ENCODE measurements around the gene ARPC1B.
"Not testable (repeated sequence)": the region's sequence is repeated elsewhere in the genome, so short reads cannot be mapped to it uniquely, and the experiment has no call there.

The ARPC1B gene

GRCh38 chr7:99404235-99404976 lies 29.9 kb downstream of the ARPC1B start:
- no peak overlapping the region for H3K27ac ChIP-seq (ENCODE audit: low read depth, low read length)
- H3K9ac ChIP-seq (ENCODE audit: low read depth, low read length) = no peak overlapping the region
- H3K27me3 ChIP-seq (ENCODE audit: insufficient read depth, low read length) = no peaks in the 10 kb centered on the region
- peaks cover 12% of the 10 kb centered on the region for H3K4me1 ChIP-seq (ENCODE audit: insufficient read depth, low read length)
- H3K4me3 ChIP-seq (ENCODE audit: low read length) = no peak overlapping the region
- peaks cover 55% of the 10 kb centered on the region for H3K36me3 ChIP-seq (ENCODE audit: insufficient read depth, low read length)
- WGBS = 94% methylated on average over 18 of the region's 18 CpGs
- H3K9me3 ChIP-seq (ENCODE audit: insufficient read depth, low read depth, low read length) = no peaks in the 10 kb centered on the region

DNA sequence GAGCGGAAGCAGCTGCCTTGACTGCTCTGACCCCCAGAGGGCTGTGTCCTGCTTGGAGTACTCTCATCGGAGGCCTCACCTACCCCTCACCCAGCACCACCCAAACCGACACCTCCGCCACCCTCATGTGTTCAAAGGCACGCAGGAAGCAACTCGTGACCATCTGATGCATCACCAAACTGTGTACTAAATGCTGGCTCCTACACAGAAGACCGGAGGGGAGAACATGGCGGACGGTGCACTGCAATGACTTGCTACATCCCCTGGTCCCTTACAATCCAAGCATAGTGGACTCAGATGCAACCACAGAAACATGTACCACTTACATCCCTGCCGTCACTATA lies 30.4 kb downstream of the ARPC1B start:
- H3K27ac ChIP-seq (ENCODE audit: low read depth, low read length) = no peak overlapping the region
- H3K36me3 ChIP-seq (ENCODE audit: insufficient read depth, low read length) = peaks cover 49% of the 10 kb centered on the region

DNA sequence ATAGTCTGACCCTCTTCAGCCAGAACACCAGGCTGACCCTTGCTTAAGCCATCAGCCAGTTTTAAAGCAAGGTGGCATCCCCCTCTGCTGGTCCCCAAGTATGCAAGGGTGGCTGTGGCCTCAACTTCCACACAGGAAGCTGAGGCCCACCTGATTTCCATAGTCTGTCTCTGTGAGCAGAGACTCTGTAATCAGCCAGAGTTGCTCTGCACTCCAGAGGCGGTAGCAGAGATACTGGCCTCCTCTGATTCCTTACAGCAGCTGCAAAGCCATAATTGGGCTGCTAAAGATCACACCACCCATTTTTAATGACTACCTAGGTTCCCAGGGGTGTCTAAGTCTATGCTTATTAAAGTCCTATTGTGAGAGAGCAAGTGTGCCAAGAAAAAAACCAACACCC lies 32.0 kb downstream of the ARPC1B start:
- H3K27ac ChIP-seq (ENCODE audit: low read depth, low read length) = peak overlapping the region; percentile 29; the same call in 1 of the 2 replicates
- H3K9ac ChIP-seq (ENCODE audit: low read depth, low read length) = peak overlapping the region; percentile 98; the same call in 1 of the 2 replicates
- no peaks in the 10 kb centered on the region for H3K9me3 ChIP-seq (ENCODE audit: insufficient read depth, low read depth, low read length)
- peaks cover 49% of the 10 kb centered on the region for H3K36me3 ChIP-seq (ENCODE audit: insufficient read depth, low read length)
- no peaks in the 10 kb centered on the region for H3K27me3 ChIP-seq (ENCODE audit: insufficient read depth, low read length)
- peak overlapping the region; percentile 89 for H3K4me3 ChIP-seq (ENCODE audit: low read length)
- 83% methylated on average over 1 of the region's 1 CpG for WGBS
- peaks cover 17% of the 10 kb centered on the region for H3K4me1 ChIP-seq (ENCODE audit: insufficient read depth, low read length)

More for the DNA sequence above, 30.4 kb downstream of the ARPC1B start:
- H3K4me1 ChIP-seq (ENCODE audit: insufficient read depth, low read length) = peaks cover 15% of the 10 kb centered on the region
- H3K4me3 ChIP-seq (ENCODE audit: low read length) = no peak overlapping the region
- no peaks in the 10 kb centered on the region for H3K9me3 ChIP-seq (ENCODE audit: insufficient read depth, low read depth, low read length)
- H3K9ac ChIP-seq (ENCODE audit: low read depth, low read length) = no peak overlapping the region
- 97% methylated on average over 10 of the region's 10 CpGs for WGBS
- no peaks in the 10 kb centered on the region for H3K27me3 ChIP-seq (ENCODE audit: insufficient read depth, low read length)

- peak overlapping the region; percentile 100 for H3K27ac ChIP-seq (ENCODE audit: low read depth, low read length)
- peaks cover 50% of the 10 kb centered on the region for H3K36me3 ChIP-seq (ENCODE audit: insufficient read depth, low read length)
- H3K9ac ChIP-seq (ENCODE audit: low read depth, low read length) = peak overlapping the region; percentile 98
- peak overlapping the region; percentile 89 for H3K4me3 ChIP-seq (ENCODE audit: low read length)
- WGBS = under 1% methylated on average over 28 of the region's 28 CpGs
- H3K4me1 ChIP-seq (ENCODE audit: insufficient read depth, low read length) = peaks cover 17% of the 10 kb centered on the region
- H3K27me3 ChIP-seq (ENCODE audit: insufficient read depth, low read length) = no peaks in the 10 kb centered on the region
- no peaks in the 10 kb centered on the region for H3K9me3 ChIP-seq (ENCODE audit: insufficient read depth, low read depth, low read length)
These were observed 33.4 kb downstream of the ARPC1B start for GRCh38 chr7:99407872-99408378.

DNA sequence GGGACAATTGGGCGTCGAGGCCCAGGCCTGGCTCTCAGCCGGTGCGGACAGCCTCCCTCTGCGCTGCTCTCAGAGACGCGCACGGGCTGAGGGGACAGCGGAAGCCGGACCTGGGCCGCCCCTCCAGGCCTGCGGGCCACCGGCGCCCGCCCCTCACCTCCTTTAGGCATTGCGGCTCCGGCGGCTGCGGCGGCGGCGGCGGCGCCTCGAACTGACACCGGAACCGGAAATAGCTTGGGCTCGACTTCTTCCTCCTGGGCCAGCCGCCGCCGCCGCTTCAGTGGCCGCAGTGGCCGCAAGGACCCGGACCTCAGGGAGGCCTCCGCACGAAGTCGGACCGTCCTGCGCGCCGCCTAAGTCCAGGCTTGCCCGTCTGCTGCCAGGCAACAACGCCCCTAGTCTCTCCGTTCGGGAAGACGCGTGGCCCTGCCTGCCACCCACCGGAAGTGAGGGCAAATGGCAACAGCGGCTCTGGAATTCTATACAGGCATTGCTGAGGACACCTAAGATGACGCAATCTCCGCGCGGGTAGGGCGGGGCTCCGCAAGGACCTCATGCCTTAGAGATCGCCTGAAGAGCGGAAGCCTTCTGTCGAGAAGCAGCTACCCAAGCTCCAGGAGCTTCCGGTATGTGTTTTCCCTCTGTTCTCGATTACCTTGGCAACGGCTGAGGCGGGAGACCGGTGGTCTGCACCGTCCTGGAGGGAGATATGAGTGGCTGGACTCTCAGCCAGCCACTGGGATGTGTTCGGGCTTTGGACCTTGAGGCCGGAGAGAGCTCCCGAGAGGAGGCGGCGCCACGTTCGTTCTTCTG lies 34.1 kb downstream of the ARPC1B start, which contains the start of the genes BUD31 and PDAP1:
Gene BUD31, plus strand, starts transcription at position 591 of the 813 bp plus-strand sequence. CDS start 2,124 bp downstream, outside the sequence.
Gene PDAP1, minus strand, starts transcription at position 219 of the 813 bp plus-strand sequence. Its CDS starts 49 bp downstream, at position 170.
- H3K36me3 ChIP-seq (ENCODE audit: insufficient read depth, low read length) = peaks cover 50% of the 10 kb centered on the region
- peak within 1 kb of the TSS; percentile 89 for H3K4me3 ChIP-seq (ENCODE audit: low read length)
- WGBS = under 1% methylated on average over 72 of the region's 72 CpGs
- H3K27ac ChIP-seq (ENCODE audit: low read depth, low read length) = peak within 1 kb of the TSS; percentile 100
- peak within 1 kb of the TSS; percentile 98 for H3K9ac ChIP-seq (ENCODE audit: low read depth, low read length)
- H3K27me3 ChIP-seq (ENCODE audit: insufficient read depth, low read length) = no peaks in the 10 kb centered on the region
- H3K4me1 ChIP-seq (ENCODE audit: insufficient read depth, low read length) = peaks cover 17% of the 10 kb centered on the region
- no peaks in the 10 kb centered on the region for H3K9me3 ChIP-seq (ENCODE audit: insufficient read depth, low read depth, low read length)

DNA sequence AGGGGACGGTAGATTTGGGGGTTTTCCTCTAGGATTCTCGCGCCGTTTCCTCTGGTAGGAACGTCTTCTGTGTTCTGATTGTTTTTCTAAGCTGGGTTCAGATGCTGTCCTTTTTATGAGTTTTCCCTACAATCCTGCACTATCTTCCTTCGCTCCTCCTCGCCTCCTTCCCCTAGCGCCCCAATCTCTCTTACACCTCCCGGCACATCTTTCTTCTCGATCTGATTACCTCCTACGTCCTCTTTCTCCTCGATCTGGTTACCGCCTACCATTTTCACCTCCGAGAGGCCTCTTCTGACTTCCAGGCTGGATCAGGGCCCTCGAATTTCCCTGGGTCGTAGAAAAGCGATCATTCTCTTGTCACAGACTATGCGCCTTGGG lies 34.7 kb downstream of the ARPC1B start:
- peaks cover 50% of the 10 kb centered on the region for H3K36me3 ChIP-seq (ENCODE audit: insufficient read depth, low read length)

GRCh38 chr7:99409806-99410205 lies 35.3 kb downstream of the ARPC1B start:
- Histone ChIP-seq H3K4me3 (ENCODE audit: low read length) (peak overlapping the region; percentile 89), H3K27me3 (ENCODE audit: insufficient read depth, low read length) (no peaks in the 10 kb centered on the region)

More for the DNA sequence above, 34.7 kb downstream of the ARPC1B start:
- Histone ChIP-seq H3K9me3 (ENCODE audit: insufficient read depth, low read depth, low read length) (no peaks in the 10 kb centered on the region), H3K27ac (ENCODE audit: low read depth, low read length) (peak overlapping the region; percentile 100), H3K27me3 (ENCODE audit: insufficient read depth, low read length) (no peaks in the 10 kb centered on the region), H3K4me3 (ENCODE audit: low read length) (peak overlapping the region; percentile 89), H3K9ac (ENCODE audit: low read depth, low read length) (peak overlapping the region; percentile 98), H3K4me1 (ENCODE audit: insufficient read depth, low read length) (peaks cover 17% of the 10 kb centered on the region)
- WGBS = under 1% methylated on average over 18 of the region's 18 CpGs

GRCh38 chr7:99410635-99411034 lies 36.1 kb downstream of the ARPC1B start:
- Histone ChIP-seq H3K27me3 (ENCODE audit: insufficient read depth, low read length) (no peaks in the 10 kb centered on the region), H3K9me3 (ENCODE audit: insufficient read depth, low read depth, low read length) (no peaks in the 10 kb centered on the region), H3K4me1 (ENCODE audit: insufficient read depth, low read length) (peaks cover 17% of the 10 kb centered on the region), H3K4me3 (ENCODE audit: low read length) (no peak overlapping the region), H3K36me3 (ENCODE audit: insufficient read depth, low read length) (peaks cover 53% of the 10 kb centered on the region), H3K27ac (ENCODE audit: low read depth, low read length) (no peak overlapping the region), H3K9ac (ENCODE audit: low read depth, low read length) (no peak overlapping the region)
- 94% methylated on average over 2 of the region's 2 CpGs for WGBS

More at GRCh38 chr7:99409806-99410205, 35.3 kb downstream of the ARPC1B start:
- 69% methylated on average over 3 of the region's 3 CpGs for WGBS
- Histone ChIP-seq H3K9ac (ENCODE audit: low read depth, low read length) (peak overlapping the region; percentile 98; the same call in 1 of the 2 replicates), H3K4me1 (ENCODE audit: insufficient read depth, low read length) (peaks cover 17% of the 10 kb centered on the region), H3K36me3 (ENCODE audit: insufficient read depth, low read length) (peaks cover 50% of the 10 kb centered on the region), H3K9me3 (ENCODE audit: insufficient read depth, low read depth, low read length) (no peaks in the 10 kb centered on the region), H3K27ac (ENCODE audit: low read depth, low read length) (no peak overlapping the region)

GRCh38 chr7:99415513-99416127 lies 41.1 kb downstream of the ARPC1B start:
- H3K27ac ChIP-seq (ENCODE audit: low read depth, low read length); H3K27me3 ChIP-seq (ENCODE audit: insufficient read depth, low read length); H3K4me3 ChIP-seq (ENCODE audit: low read length); H3K9me3 ChIP-seq (ENCODE audit: insufficient read depth, low read depth, low read length); H3K4me1 ChIP-seq (ENCODE audit: insufficient read depth, low read length); H3K9ac ChIP-seq (ENCODE audit: low read depth, low read length): not testable (repeated sequence)
- WGBS = 54% methylated on average over 11 of the region's 17 CpGs
- peaks cover 95% of the 10 kb centered on the region for H3K36me3 ChIP-seq (ENCODE audit: insufficient read depth, low read length)

DNA sequence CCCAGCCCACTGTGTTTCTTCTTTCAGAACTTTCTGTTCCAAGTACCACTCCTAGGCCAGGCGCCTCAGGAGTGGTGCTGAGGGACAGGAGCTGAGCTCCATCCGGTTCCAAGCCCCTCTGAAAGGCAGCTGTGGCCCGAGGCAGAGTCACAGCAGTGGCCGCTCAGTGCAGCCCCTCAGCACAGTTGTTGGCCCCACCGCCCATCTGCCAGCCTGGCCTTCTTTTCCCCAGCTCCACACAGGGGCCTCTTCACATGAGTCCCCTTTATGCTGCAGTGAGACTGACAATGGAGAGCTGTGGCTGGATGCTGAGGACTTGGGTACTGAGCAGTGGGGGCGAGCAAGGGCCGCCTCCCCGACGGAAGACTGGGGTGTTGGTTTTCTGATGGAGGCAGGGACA lies 43.7 kb downstream of the ARPC1B start:
- Histone ChIP-seq H3K4me1 (ENCODE audit: insufficient read depth, low read length) (no peaks in the 10 kb centered on the region), H3K27me3 (ENCODE audit: insufficient read depth, low read length) (no peaks in the 10 kb centered on the region), H3K4me3 (ENCODE audit: low read length) (no peak overlapping the region), H3K36me3 (ENCODE audit: insufficient read depth, low read length) (peaks cover 95% of the 10 kb centered on the region), H3K9me3 (ENCODE audit: insufficient read depth, low read depth, low read length) (no peaks in the 10 kb centered on the region), H3K9ac (ENCODE audit: low read depth, low read length) (no peak overlapping the region), H3K27ac (ENCODE audit: low read depth, low read length) (no peak overlapping the region)
- WGBS = 97% methylated on average over 9 of the region's 9 CpGs
